ENCODE data around the gene ABLIM1. TPM values are rescaled to one million over a fixed set of nuclear protein-coding genes. Genes with fewer than 3 reads are reported as not detected.

The ABLIM1 gene
- total and polyA plus RNA-seq, 2 of the 13 experiments (the other 11 are each of a cell fraction or from before 2014, with no cell fraction given) = 59.4 to 92.7 TPM

- no peak for TF ChIP-seq ZNF674 (CRISPR knock-in tag; IDR thresholded peaks at IDR 0.05; ENCODE audit: low read depth)
These were observed 23.0 kb downstream of the ABLIM1 start (continued) for GRCh38 chr10:114635101-114635500.

DNA sequence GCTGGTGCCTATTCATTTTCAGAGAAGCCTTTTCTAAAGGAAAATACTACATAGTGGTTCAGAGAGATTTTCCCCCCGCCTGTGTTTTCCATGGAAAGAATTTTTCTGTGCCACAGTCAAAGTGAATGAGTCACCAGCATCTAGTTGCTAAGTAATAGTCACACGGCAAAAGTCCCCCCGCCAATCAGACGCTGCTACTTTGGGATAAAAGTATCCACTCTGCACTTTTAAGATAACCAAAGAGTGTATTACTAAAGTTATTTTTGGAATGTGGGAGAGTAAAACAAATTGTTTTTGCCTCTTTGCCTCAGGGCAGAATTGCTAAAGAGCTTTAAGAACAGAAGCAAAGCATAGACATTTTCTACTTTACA lies 23.5 kb downstream of the ABLIM1 start:
- intact Hi-C loops (cut with micrococcal nuclease; ENCODE audit: unreplicated experiment) (loop anchor here (5.0 kb wide), 2 partner anchors 58 to 82 kb away; no protein-coding TSS in a partner anchor), in situ Hi-C loops (cut with HindIII; ENCODE audit: extremely low pct_ligation_motif_present, low pct_unique_long_range_greater_than_20kb) (loop anchor here (5.0 kb wide), 1 partner anchor 48 kb away; no protein-coding TSS in a partner anchor)
- Histone ChIP-seq H3K79me2 (ENCODE audit: insufficient read depth, low read length) (no peaks in the 10 kb centered on the region), H3K9ac (ENCODE audit: insufficient read depth, low read depth, low read length) (no peak overlapping the region), H3K9me3 (ENCODE audit: low read length) (no peaks in the 10 kb centered on the region), H2AFZ (ENCODE audit: low read length) (no peak overlapping the region), H3K27me3 (ENCODE audit: control insufficient read depth in 1 of 2, insufficient read depth in 2 of 2, low read length in 2 of 2) (peaks cover 0 to 15% of the 10 kb centered on the region in 2 experiments; a peak in 2 of 5 replicates), H3K27ac (ENCODE audit: extremely low read length, insufficient read depth, low read length) (no peak overlapping the region), H3K4me1 (ENCODE audit: insufficient read depth, low read length) (peaks cover 46% of the 10 kb centered on the region), H4K20me1 (ENCODE audit: insufficient read depth, low read length) (no peaks in the 10 kb centered on the region), H3K4me3 (replicated peaks in 1 of 3; ENCODE audit: insufficient read depth in 1 of 3, low read depth in 2 of 3, low read length in 3 of 3) (no peak overlapping the region), H3K4me2 (ENCODE audit: low read depth, low read length) (no peak overlapping the region), H3K36me3 (replicated peaks in 1 of 2; ENCODE audit: control insufficient read depth in 1 of 2, insufficient read depth in 2 of 2, low read length in 2 of 2) (no peaks in the 10 kb centered on the region)
- ATAC-seq = no peak
- DNase-seq (ENCODE audit: low spot score) = peak; percentile 62
- no peak for FAIRE-seq
- WGBS (ENCODE audit: low lambda C conversion rate) = 7% methylated on average over 4 of the region's 4 CpGs
- ChIA-PET CTCF (ENCODE audit: low intra/inter-chr PET ratio, low total read pairs) (no interaction called here), POLR2A (interaction anchor here (1.2 kb wide), 1 partner anchor 49 kb away, joined by 3 read pairs; no protein-coding TSS in a partner anchor)
- no TSS peak for BruUV-seq (replicated peaks)
- TF ChIP-seq ZNF296 (CRISPR knock-in tag; conservative IDR thresholded peaks at IDR 0.05) = no peak
- peak; percentile 60 for TF ChIP-seq FOSL2 (CRISPR knock-in tag; IDR thresholded peaks at IDR 0.05)
- no peak for TF ChIP-seq ZNF17 (CRISPR knock-in tag; IDR thresholded peaks at IDR 0.05)
- TF ChIP-seq MAFK (conservative IDR thresholded peaks at IDR 0.05 in 1 of 2, IDR thresholded peaks at IDR 0.05 in 1 of 2; ENCODE audit: low read length in 2 of 2) = 0 out of 4 replicates have a peak, but pooled peaks of 1 of the 2 experiments have one; percentile 5
- no peak for TF ChIP-seq NR2F2 (IDR thresholded peaks at IDR 0.05; ENCODE audit: borderline replicate concordance, low read depth)
- TF ChIP-seq MAFF (IDR thresholded peaks at IDR 0.05; ENCODE audit: low read depth, low read length) = 0 out of 2 replicates have a peak, but pooled peaks have one; percentile 7
- TF ChIP-seq JARID2 (CRISPR knock-in tag; IDR thresholded peaks at IDR 0.05; ENCODE audit: insufficient replicate concordance) = no peak
- TF ChIP-seq, protein P1, sequence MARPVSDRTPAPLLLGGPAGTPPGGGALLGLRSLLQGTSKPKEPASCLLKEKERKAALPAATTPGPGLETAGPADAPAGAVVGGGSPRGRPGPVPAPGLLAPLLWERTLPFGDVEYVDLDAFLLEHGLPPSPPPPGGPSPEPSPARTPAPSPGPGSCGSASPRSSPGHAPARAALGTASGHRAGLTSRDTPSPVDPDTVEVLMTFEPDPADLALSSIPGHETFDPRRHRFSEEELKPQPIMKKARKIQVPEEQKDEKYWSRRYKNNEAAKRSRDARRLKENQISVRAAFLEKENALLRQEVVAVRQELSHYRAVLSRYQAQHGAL (CRISPR knock-in tag; IDR thresholded peaks at IDR 0.05; ENCODE audit: not compliant biosample characterization) = no peak
- no peak for TF ChIP-seq ZFP1 (CRISPR knock-in tag; IDR thresholded peaks at IDR 0.05)
- no peak for TF ChIP-seq GABPB1 (CRISPR knock-in tag; IDR thresholded peaks at IDR 0.05)

Data from HepG2 (cell line).